Coronary artery (tissue), 2 donors: ENCODE measurements around the gene KLHL28.

Experiments
- DNase-seq: peaks from one replicate; pipeline ENCODE4 v3.0.0-alpha.2; 2017; ENCODE audit warnings: low spot score
- H3K27ac ChIP-seq, 2 donors: fragments of 200-600 bp; sonication (generic); one replicate each; pipeline ENCODE4 v1.5.1; 2016 to 2019
- H3K4me3 ChIP-seq: fragments of 200-600 bp; sonication (generic); 2 replicates; pipeline ENCODE4 v1.5.1; 2016; ENCODE audit warnings: mild to moderate bottlenecking, moderate library complexity
- CTCF ChIP-seq: fragments of 200-600 bp; sonication (generic); IDR thresholded peaks from one replicate; pipeline ENCODE4 v1.5.1; 2019; ENCODE audit warnings: antibody characterized with exemption

The KLHL28 gene

GRCh38 chr14:44889595-44890471 lies 71.9 kb downstream of the KLHL28 start:
- H3K27ac ChIP-seq = no peak overlapping the region
- no peak for DNase-seq
- no peak overlapping the region for H3K4me3 ChIP-seq
- no peak for TF ChIP-seq CTCF

- H3K4me3 ChIP-seq = no peak overlapping the region
- TF ChIP-seq CTCF = no peak
- no peak overlapping the region for H3K27ac ChIP-seq
- no peak for DNase-seq
Measured at GRCh38 chr14:44887596-44887955, 74.2 kb downstream of the KLHL28 start.

- H3K4me3 ChIP-seq = no peak overlapping the region
- no peak overlapping the region for H3K27ac ChIP-seq
- DNase-seq = no peak
- TF ChIP-seq CTCF = no peak
Measured at GRCh38 chr14:44886860-44887595, 74.7 kb downstream of the KLHL28 start.

- Histone ChIP-seq H3K4me3 (no peak overlapping the region), H3K27ac (no peak overlapping the region)
- no peak for DNase-seq
- TF ChIP-seq CTCF = no peak
Measured at GRCh38 chr14:44880791-44881190, 81.0 kb downstream of the KLHL28 start.
